ENCODE data around the gene FGF9.

GRCh38 chr13:21625366-21625765, 45.5 kb upstream of the FGF9 start:
- TF ChIP-seq CTCF (conservative IDR thresholded peaks at IDR 0.05; ENCODE audit: low read length) = peak; percentile 83
- TF ChIP-seq EZH2phosphoT487 (IDR thresholded peaks at IDR 0.05; ENCODE audit: borderline replicate concordance, low read depth, low read length) = no peak

Data from OCI-LY7 (cell line).